GM12878 (cell line): Measurements from ENCODE around the gene FBXL17. TPM values are rescaled to one million over a fixed set of nuclear protein-coding genes. Genes with fewer than 3 reads are reported as not detected.

Source experiments
- ATAC-seq: fragments of 200-7000 bp; cut with Tn5 transposase; 3 replicates; pipeline ENCODE4 v1.9.1; 2020; ENCODE audit warnings: mild to moderate bottlenecking, moderate library complexity
- BruUV-seq: library from RNA; stranded (reverse); fragments of 400-500 nt; replicated peaks from 2 replicates; lab custom pipeline; 2021; lab: Mats Ljungman, UMichigan
- CTCF ChIA-PET: fragments of 300-600 bp; sonication (Branson Sonifier 250); formaldehyde crosslinking; extraction: SDS; loops from one replicate; lab custom pipeline; 2021; ENCODE audit warnings: inconsistent platforms; lab: Yijun Ruan, JAX
- POLR2A ChIA-PET: fragments of 350-600 bp; formaldehyde crosslinking; extraction: SDS; loops from one replicate; lab custom pipeline; 2021; ENCODE audit warnings: inconsistent platforms; lab: Charles Lee
- RAD21 ChIA-PET: fragments of 300-600 bp; sonication (Branson Sonifier 250); formaldehyde crosslinking; loops from one replicate; lab custom pipeline; 2023; ENCODE audit warnings: antibody characterized with exemption; ENCODE audit not compliant: unreplicated experiment; lab: Charles Lee
- SMC1A ChIA-PET: fragments of 300-600 bp; sonication (Branson Sonifier 250); formaldehyde crosslinking; loops from one replicate; lab custom pipeline; 2023; ENCODE audit not compliant: unreplicated experiment, uncharacterized antibody; lab: Charles Lee
- DNase-seq: peaks from one replicate; pipeline ENCODE4 v3.0.0-alpha.2; 2011; ENCODE audit warnings: low read depth, low spot score
- FAIRE-seq: peaks from 3 replicates; lab custom pipeline; 2011; peaks lifted over from hg19 to GRCh38; lab: Jason Lieb, UNC
- H2AFZ ChIP-seq: 2 replicates; pipeline ENCODE4 v1.6.0; 2011; ENCODE audit warnings: low read depth, low read length, control low read depth; ENCODE audit not compliant: control insufficient read depth
- H3K27ac ChIP-seq: 2 replicates; pipeline ENCODE4 v1.5.1; 2011; ENCODE audit warnings: control low read depth; ENCODE audit not compliant: control insufficient read depth, insufficient read depth
- H3K27me3 ChIP-seq, 2 experiments: replicated peaks in 1 of 2; 2 replicates each; pipeline versions ENCODE4 v1.6.0 to v1.6.1; 2011; ENCODE audit warnings: low read length in 1 of 2; ENCODE audit not compliant: control insufficient read depth in 2 of 2, insufficient read depth in 2 of 2
- H3K36me3 ChIP-seq, 2 experiments: 2 replicates each; pipeline ENCODE4 v1.5.1; 2011; ENCODE audit warnings: low read length in 1 of 2; ENCODE audit not compliant: control insufficient read depth in 2 of 2, insufficient read depth in 2 of 2
- H3K4me1 ChIP-seq: 2 replicates; pipeline ENCODE4 v1.6.1; 2011; ENCODE audit warnings: mild to moderate bottlenecking, low read length, moderate library complexity, mixed read lengths; ENCODE audit not compliant: control insufficient read depth, insufficient read depth
- H3K4me2 ChIP-seq: 2 replicates; pipeline ENCODE4 v1.6.0; 2011; ENCODE audit warnings: control low read depth; ENCODE audit not compliant: control insufficient read depth, insufficient read depth
- H3K4me3 ChIP-seq: fragments of 200-600 bp; sonication (generic); 2 replicates; pipeline ENCODE4 v1.5.1; 2016
- H3K79me2 ChIP-seq: 2 replicates; pipeline ENCODE4 v1.6.0; 2011; ENCODE audit warnings: low read length; ENCODE audit not compliant: control insufficient read depth, insufficient read depth
- H3K9ac ChIP-seq: 2 replicates; pipeline ENCODE4 v1.8.0; 2011; ENCODE audit warnings: low read length, control low read depth, mixed read lengths; ENCODE audit not compliant: control insufficient read depth, insufficient read depth
- H3K9me3 ChIP-seq: replicated peaks from 3 replicates; pipeline ENCODE4 v1.5.1; 2011; ENCODE audit warnings: mild to moderate bottlenecking, low read length; ENCODE audit not compliant: control insufficient read depth, insufficient read depth
- H4K20me1 ChIP-seq: 2 replicates; pipeline ENCODE4 v1.6.0; 2011; ENCODE audit not compliant: control insufficient read depth, insufficient read depth
- IKZF1 ChIP-seq: fragments of 450-650 bp; conservative IDR thresholded peaks from 2 replicates; pipeline ENCODE4 v1.6.1; 2017; ENCODE audit warnings: antibody characterized with exemption, mild to moderate bottlenecking
- IKZF2 ChIP-seq, 2 experiments: fragments of 450-650 bp; IDR thresholded peaks; 2 replicates each; pipeline ENCODE4 v1.6.1; 2017; ENCODE audit warnings: mild to moderate bottlenecking in 2 of 2, moderate library complexity in 2 of 2
- KAT2A ChIP-seq: conservative IDR thresholded peaks from 2 replicates; pipeline ENCODE4 v1.6.1; 2011; ENCODE audit warnings: low read depth, low read length; ENCODE audit not compliant: control insufficient read depth
- NR2F1 ChIP-seq: fragments of 450-650 bp; conservative IDR thresholded peaks from 2 replicates; pipeline ENCODE4 v1.6.1; 2017; ENCODE audit warnings: mild to moderate bottlenecking
- RAD51 ChIP-seq: fragments of 450-650 bp; IDR thresholded peaks from 2 replicates; pipeline ENCODE4 v1.6.1; 2016; ENCODE audit warnings: moderate library complexity, mild to moderate bottlenecking, inconsistent platforms
- RBBP5 ChIP-seq: fragments of 200-600 bp; sonication (generic); conservative IDR thresholded peaks from 2 replicates; pipeline ENCODE4 v1.6.1; 2016
- SIX5 ChIP-seq: IDR thresholded peaks from 2 replicates; pipeline ENCODE4 v1.6.1; 2011; ENCODE audit warnings: mild to moderate bottlenecking, low read depth, low read length, moderate library complexity; ENCODE audit not compliant: severe bottlenecking
- SMAD5 ChIP-seq: IDR thresholded peaks from 2 replicates; pipeline ENCODE4 v1.6.1; 2016; ENCODE audit warnings: antibody characterized with exemption, low read depth
- ZZZ3 ChIP-seq: IDR thresholded peaks from 2 replicates; pipeline ENCODE4 v1.6.1; 2011; ENCODE audit warnings: low read depth; ENCODE audit not compliant: control insufficient read depth, insufficient read length
- WGBS: methylation state at CpG from one replicate; pipeline ENCODE4 v1.1.6; 2016; ENCODE audit warnings: low lambda C conversion rate; ENCODE audit not compliant: insufficient replicate concordance, insufficient coverage; ENCODE audit errors: missing lambda C conversion rate; 5-methylcytosine and 5-hydroxymethylcytosine counted together
- in situ Hi-C: fragments of 300-500 bp; cut with MboI; formaldehyde crosslinking; loops from 9 replicates; pipeline ENCODE4 v1.14.3; 2018; ENCODE audit warnings: mixed read lengths
- intact Hi-C: fragments of 100-400 bp; cut with micrococcal nuclease; formaldehyde crosslinking; loops from one replicate; pipeline ENCODE4 v1.14.2; 2022; ENCODE audit not compliant: unreplicated experiment
- polyA plus RNA-seq, 11 experiments: library from polyadenylated mRNA; depleted of rRNA in 4 of 11; unstranded in 6 of 11; stranded (reverse) in 5 of 11; fragments of >200 nt; fragmentation: Nextera tagmentation in 4 of 11; fragmentation: Illumina TruSeq in 1 of 11; extraction: Ambion mirVana in 4 of 11; extraction: Trizol in 1 of 11; gene quantifications; 1 replicate in 1 of 11; 2 replicates in 10 of 11; pipeline versions ENCODE4 v1.2.1 to v1.2.3, GENCODE V29; 2011 to 2016; ENCODE audit warnings: inconsistent platforms in 2 of 11, missing spikeins in 2 of 11, low read depth in 1 of 11
- total RNA-seq, 4 experiments: library from RNA; depleted of rRNA in 3 of 4; stranded (reverse); fragments of >200 nt in 3 of 4; fragmentation: Illumina TruSeq in 1 of 4; extraction: Trizol in 1 of 4; gene quantifications; 2 replicates each; pipeline versions ENCODE4 v1.2.1 to v1.2.3, GENCODE V29; 2013 to 2021
- TF ChIP-seq, protein P1 (sequence below): fragments of 450-650 bp; IDR thresholded peaks from 2 replicates; pipeline ENCODE4 v1.6.1; 2016; ENCODE audit warnings: mild to moderate bottlenecking
- TF ChIP-seq, protein P2 (sequence below): fragments of 450-650 bp; IDR thresholded peaks from 2 replicates; pipeline ENCODE4 v1.6.1; 2016; ENCODE audit warnings: mild to moderate bottlenecking
- TF ChIP-seq, protein P3 (sequence below): IDR thresholded peaks from 2 replicates; pipeline ENCODE4 v1.6.1; 2012; ENCODE audit warnings: mild to moderate bottlenecking, low read depth, low read length
- TF ChIP-seq, protein P4 (sequence below): fragments of 450-650 bp; conservative IDR thresholded peaks from 2 replicates; pipeline ENCODE4 v1.6.1; 2017; ENCODE audit warnings: mild to moderate bottlenecking, moderate library complexity
- TF ChIP-seq, protein P5 (sequence below): fragments of 450-650 bp; IDR thresholded peaks from 2 replicates; pipeline ENCODE4 v1.6.1; 2017; ENCODE audit warnings: mild to moderate bottlenecking

FBXL17 gene
- total and polyA plus RNA-seq, 10 of the 15 experiments (the other 5 are each of a cell fraction or from before 2014, with no cell fraction given): 0.88 to 9.0 (median 4.4) TPM

DNA sequence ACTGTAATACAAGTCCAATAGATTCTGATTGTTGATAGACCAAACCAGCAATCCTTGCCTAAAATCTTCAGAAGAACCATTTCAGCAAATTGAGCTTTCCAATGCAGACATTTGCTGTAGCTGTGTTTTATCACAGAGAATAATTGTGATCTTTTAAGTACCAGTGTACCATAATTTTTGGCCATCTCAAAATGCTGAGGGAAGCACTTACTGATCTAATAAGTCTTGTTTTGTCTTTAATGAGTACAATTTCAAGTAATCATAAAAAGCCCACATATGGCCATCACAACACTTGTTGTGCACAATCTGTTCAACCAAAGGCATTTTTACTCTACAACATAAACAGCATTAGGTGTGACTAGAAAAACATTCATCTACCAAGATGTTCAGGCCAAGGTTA is 159.9 kb downstream of the FBXL17 start (continued):
- TF ChIP-seq, protein P1, sequence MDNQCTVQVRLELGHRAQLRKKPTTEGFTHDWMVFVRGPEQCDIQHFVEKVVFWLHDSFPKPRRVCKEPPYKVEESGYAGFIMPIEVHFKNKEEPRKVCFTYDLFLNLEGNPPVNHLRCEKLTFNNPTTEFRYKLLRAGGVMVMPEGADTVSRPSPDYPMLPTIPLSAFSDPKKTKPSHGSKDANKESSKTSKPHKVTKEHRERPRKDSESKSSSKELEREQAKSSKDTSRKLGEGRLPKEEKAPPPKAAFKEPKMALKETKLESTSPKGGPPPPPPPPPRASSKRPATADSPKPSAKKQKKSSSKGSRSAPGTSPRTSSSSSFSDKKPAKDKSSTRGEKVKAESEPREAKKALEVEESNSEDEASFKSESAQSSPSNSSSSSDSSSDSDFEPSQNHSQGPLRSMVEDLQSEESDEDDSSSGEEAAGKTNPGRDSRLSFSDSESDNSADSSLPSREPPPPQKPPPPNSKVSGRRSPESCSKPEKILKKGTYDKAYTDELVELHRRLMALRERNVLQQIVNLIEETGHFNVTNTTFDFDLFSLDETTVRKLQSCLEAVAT: no peak
- no peak for TF ChIP-seq NR2F1
- no peak for TF ChIP-seq IKZF2 (IDR thresholded peaks at IDR 0.05)

DNA sequence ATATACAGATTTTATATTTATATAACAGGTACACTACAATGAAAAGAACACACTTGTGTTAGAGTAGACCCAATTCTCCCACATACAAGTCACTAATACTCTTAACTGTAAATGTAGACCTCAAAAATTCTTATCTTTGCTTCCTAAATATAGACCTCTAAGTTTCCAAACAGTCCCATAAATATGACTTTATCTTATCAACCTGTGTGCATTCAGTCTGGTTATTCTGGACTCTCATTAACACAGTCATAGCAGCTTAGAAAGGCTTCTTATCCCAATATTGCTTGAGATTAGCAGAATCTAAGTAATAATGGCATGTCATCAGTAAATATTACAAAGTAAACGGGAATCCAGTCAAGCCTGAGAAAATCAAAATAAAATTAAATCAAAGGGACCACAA is 161.1 kb downstream of the FBXL17 start:
- Histone ChIP-seq H3K4me1 (no peaks in the 10 kb centered on the region), H3K4me2 (no peak overlapping the region), H3K36me3 (no peaks in the 10 kb centered on the region; a peak in 1 of 4 replicates), H3K27ac (no peak overlapping the region), H3K9ac (no peak overlapping the region), H3K4me3 (no peak overlapping the region), H3K79me2 (no peaks in the 10 kb centered on the region), H3K27me3 (no peaks in the 10 kb centered on the region), H3K9me3 (no peaks in the 10 kb centered on the region), H4K20me1 (no peaks in the 10 kb centered on the region), H2AFZ (no peak overlapping the region)
- 100% methylated on average over 1 of the region's 1 CpG for WGBS
- intact Hi-C loops: no loop called here
- BruUV-seq: no TSS peak
- ChIA-PET CTCF (no interaction called here), POLR2A (no interaction called here), RAD21 (no interaction called here), SMC1A (no interaction called here)
- FAIRE-seq: no peak
- ATAC-seq: no peak
- in situ Hi-C loops: no loop called here
- DNase-seq: no peak
- TF ChIP-seq ZZZ3 (no peak), IKZF1 (no peak), SMAD5 (no peak), RBBP5 (no peak), RAD51 (no peak), KAT2A (no peak), SIX5 (no peak)
- TF ChIP-seq, protein P2, sequence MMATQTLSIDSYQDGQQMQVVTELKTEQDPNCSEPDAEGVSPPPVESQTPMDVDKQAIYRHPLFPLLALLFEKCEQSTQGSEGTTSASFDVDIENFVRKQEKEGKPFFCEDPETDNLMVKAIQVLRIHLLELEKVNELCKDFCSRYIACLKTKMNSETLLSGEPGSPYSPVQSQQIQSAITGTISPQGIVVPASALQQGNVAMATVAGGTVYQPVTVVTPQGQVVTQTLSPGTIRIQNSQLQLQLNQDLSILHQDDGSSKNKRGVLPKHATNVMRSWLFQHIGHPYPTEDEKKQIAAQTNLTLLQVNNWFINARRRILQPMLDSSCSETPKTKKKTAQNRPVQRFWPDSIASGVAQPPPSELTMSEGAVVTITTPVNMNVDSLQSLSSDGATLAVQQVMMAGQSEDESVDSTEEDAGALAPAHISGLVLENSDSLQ: no peak
- TF ChIP-seq, protein P3, sequence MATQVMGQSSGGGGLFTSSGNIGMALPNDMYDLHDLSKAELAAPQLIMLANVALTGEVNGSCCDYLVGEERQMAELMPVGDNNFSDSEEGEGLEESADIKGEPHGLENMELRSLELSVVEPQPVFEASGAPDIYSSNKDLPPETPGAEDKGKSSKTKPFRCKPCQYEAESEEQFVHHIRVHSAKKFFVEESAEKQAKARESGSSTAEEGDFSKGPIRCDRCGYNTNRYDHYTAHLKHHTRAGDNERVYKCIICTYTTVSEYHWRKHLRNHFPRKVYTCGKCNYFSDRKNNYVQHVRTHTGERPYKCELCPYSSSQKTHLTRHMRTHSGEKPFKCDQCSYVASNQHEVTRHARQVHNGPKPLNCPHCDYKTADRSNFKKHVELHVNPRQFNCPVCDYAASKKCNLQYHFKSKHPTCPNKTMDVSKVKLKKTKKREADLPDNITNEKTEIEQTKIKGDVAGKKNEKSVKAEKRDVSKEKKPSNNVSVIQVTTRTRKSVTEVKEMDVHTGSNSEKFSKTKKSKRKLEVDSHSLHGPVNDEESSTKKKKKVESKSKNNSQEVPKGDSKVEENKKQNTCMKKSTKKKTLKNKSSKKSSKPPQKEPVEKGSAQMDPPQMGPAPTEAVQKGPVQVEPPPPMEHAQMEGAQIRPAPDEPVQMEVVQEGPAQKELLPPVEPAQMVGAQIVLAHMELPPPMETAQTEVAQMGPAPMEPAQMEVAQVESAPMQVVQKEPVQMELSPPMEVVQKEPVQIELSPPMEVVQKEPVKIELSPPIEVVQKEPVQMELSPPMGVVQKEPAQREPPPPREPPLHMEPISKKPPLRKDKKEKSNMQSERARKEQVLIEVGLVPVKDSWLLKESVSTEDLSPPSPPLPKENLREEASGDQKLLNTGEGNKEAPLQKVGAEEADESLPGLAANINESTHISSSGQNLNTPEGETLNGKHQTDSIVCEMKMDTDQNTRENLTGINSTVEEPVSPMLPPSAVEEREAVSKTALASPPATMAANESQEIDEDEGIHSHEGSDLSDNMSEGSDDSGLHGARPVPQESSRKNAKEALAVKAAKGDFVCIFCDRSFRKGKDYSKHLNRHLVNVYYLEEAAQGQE: no peak
- TF ChIP-seq, protein P4, sequence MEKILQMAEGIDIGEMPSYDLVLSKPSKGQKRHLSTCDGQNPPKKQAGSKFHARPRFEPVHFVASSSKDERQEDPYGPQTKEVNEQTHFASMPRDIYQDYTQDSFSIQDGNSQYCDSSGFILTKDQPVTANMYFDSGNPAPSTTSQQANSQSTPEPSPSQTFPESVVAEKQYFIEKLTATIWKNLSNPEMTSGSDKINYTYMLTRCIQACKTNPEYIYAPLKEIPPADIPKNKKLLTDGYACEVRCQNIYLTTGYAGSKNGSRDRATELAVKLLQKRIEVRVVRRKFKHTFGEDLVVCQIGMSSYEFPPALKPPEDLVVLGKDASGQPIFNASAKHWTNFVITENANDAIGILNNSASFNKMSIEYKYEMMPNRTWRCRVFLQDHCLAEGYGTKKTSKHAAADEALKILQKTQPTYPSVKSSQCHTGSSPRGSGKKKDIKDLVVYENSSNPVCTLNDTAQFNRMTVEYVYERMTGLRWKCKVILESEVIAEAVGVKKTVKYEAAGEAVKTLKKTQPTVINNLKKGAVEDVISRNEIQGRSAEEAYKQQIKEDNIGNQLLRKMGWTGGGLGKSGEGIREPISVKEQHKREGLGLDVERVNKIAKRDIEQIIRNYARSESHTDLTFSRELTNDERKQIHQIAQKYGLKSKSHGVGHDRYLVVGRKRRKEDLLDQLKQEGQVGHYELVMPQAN: no peak
- TF ChIP-seq, protein P5, sequence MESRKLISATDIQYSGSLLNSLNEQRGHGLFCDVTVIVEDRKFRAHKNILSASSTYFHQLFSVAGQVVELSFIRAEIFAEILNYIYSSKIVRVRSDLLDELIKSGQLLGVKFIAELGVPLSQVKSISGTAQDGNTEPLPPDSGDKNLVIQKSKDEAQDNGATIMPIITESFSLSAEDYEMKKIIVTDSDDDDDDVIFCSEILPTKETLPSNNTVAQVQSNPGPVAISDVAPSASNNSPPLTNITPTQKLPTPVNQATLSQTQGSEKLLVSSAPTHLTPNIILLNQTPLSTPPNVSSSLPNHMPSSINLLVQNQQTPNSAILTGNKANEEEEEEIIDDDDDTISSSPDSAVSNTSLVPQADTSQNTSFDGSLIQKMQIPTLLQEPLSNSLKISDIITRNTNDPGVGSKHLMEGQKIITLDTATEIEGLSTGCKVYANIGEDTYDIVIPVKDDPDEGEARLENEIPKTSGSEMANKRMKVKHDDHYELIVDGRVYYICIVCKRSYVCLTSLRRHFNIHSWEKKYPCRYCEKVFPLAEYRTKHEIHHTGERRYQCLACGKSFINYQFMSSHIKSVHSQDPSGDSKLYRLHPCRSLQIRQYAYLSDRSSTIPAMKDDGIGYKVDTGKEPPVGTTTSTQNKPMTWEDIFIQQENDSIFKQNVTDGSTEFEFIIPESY: no peak
